ENCODE results near the gene ECI1.

- TF ChIP-seq CTCF (IDR thresholded peaks at IDR 0.05) (no peak), POLR2AphosphoS5 (IDR thresholded peaks at IDR 0.05) (no peak)
These were observed 8.3 kb downstream of the ECI1 start for GRCh38 chr16:2243031-2243528.
